ENCODE measurements around the gene NVL. TPM values are rescaled to one million over a fixed set of nuclear protein-coding genes. Genes with fewer than 3 reads are reported as not detected.

NVL gene
- 19.4 to 26.5 TPM (median 20.6 TPM) in 5 replicates for total RNA-seq (2022; extraction: Qiagen RNA extraction; ENCODE audit: low read depth)

DNA sequence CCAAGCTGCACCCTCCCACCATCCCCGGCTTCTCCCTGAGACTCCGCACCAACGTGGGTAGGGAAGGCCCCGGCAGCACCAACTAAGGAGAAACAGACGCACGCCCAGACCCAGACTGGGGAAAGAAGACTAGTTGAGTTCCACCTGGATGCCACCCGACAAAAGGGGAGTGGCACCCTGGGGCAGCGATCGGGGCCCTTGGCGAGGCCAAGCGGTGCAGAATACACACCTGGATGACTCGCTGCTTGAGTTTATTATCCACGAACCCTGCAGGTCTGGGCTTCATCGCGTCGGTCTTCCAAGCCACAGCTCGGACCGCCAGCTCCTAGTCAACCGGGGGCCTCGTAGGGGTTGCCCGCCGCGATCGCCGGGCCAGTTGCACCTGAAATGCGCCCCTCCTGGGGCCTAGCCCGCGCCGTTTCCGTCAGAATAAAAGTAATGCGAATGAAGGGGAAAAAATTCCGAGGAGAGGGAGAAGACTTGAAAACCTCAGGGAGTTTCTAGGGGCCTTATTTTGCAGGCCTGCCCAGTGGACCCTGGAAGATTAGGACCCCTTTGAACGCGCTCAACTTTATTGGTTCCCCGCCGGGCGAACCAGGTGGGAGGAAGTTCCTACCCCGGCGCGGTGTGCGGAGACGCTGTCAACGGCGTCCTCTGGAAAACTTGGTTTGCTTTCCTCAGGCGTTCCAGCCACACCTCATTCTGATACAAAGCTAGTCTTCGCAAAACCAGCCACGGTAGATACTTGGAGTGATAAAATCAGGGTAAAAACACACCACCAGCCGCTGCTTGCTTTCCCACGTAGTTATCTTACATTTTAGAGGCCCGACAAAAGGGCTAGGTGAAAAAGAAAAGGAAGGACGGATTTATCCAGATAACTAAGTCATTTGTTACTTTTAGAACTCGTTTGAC, at the start of gene NVL:
TSS of gene NVL (minus strand) at position 331 of the 912 bp plus-strand sequence. CDS start at position 286, 45 bp downstream.

GRCh38 chr1:224356685-224357625, 27.0 kb upstream of the NVL start, which contains the start of gene CNIH4:
Gene CNIH4 (plus strand): TSS chr1:224356879. CDS start chr1:224356925, 46 bp downstream.

DNA sequence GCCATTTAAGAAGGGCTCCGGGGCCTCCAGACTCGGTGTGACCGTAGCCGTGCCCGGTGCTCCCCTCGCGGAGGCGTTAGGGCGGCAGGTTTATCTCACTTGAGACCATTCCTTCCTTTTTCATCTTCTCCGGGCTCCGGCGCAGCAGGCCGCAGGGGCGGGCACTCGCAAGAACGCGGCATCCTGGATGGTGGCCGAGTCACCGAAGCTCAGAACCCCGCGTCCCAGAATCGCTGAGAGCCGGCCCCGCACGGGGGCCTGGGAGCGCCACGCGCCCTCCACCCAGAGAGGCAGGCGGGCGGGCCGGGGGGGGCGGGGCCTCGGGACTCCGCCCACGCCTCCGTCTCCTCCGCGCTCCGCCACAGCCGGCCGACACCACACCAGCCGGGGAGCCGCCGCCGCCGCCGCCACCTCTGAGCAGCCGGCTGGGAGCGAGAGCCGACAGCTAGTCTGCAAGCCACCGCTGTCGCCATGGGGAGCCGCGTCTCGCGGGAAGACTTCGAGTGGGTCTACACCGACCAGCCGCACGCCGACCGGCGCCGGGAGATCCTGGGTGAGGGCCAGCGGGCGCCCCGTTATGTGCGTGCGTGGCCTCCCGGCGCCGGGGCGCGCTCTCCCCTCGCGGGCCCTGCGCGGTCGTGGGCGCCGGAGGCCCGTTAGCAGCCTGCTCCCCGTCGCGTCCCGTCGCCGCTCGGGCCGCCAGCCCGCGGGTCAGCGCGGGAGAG, 146.9 kb downstream of the NVL start, which contains the start of gene DEGS1:
TSS of gene DEGS1 (plus strand) at position 375 of the 725 bp plus-strand sequence. CDS start at position 472, 97 bp downstream.

Other genes with a start within 250 kb of the NVL start
- gene FBXO28, start 216.1 kb downstream of the NVL start, total RNA-seq (2022; extraction: Qiagen RNA extraction; ENCODE audit: low read depth), result 19.6 to 31.9 TPM (median 29.9 TPM) in 5 replicates
- 100 to 149 TPM (median 132 TPM) in 5 replicates for gene DEGS1, start 146.9 kb downstream of the NVL start, total RNA-seq (2022; extraction: Qiagen RNA extraction; ENCODE audit: low read depth)
- 74.8 to 118 TPM (median 111 TPM) in 5 replicates for gene CNIH4, start 26.7 kb upstream of the NVL start, total RNA-seq (2022; extraction: Qiagen RNA extraction; ENCODE audit: low read depth)
- 29.7 to 38.9 TPM (median 38.7 TPM) in 5 replicates for gene WDR26, start 104.6 kb upstream of the NVL start, total RNA-seq (2022; extraction: Qiagen RNA extraction; ENCODE audit: low read depth)

Data from A549 treated with ZK216348 at 1 μM for 4 hours (cell line).